A204.1 (cell line): ENCODE results near the gene PCNX2.

ENCODE experiments used
- FAIRE-seq: peaks from 2 replicates; lab custom pipeline; 2012; peaks lifted over from hg19 to GRCh38; lab: Jason Lieb, UNC

PCNX2 gene

DNA sequence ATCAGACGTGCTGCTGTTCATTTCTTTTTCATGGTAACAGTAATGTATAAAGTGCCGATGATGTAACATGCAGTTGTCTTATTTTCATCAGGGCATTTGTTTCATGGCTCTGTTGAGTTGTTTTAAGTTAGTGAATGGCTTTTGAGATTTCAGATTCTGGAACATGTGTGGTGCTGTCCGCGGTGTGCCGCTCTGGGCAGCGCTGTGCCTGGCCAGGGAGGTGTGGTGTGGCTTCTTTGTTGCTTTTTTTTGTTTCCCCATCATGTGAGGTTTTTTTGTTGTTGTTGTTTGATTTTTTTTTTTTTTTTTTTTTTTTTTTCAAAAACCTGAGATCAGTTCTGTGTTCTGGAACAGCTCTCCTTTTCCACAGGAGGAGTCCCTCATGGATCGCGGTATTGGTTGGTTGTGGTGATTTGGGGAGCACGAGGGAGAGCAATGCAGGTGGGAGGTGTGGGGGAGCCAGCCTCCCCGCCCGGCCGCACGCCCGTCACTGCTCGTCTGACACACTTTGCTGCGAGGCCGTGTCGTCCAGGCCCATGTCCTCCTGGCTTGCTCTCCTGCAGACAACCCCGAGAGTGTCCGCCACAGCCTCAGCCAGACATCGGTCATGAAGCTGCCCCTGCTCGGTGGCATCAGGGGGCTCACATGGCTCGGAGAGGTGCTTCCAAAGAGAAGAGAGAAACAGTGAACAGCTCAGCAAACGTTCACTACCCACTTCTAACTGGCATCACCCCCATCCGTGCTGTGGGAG, 311.5 kb downstream of the PCNX2 start:
- no peak for FAIRE-seq

GRCh38 chr1:232983375-232983774, 312.1 kb downstream of the PCNX2 start:
- no peak for FAIRE-seq

GRCh38 chr1:232982238-232982944, 313.1 kb downstream of the PCNX2 start:
- FAIRE-seq = no peak

DNA sequence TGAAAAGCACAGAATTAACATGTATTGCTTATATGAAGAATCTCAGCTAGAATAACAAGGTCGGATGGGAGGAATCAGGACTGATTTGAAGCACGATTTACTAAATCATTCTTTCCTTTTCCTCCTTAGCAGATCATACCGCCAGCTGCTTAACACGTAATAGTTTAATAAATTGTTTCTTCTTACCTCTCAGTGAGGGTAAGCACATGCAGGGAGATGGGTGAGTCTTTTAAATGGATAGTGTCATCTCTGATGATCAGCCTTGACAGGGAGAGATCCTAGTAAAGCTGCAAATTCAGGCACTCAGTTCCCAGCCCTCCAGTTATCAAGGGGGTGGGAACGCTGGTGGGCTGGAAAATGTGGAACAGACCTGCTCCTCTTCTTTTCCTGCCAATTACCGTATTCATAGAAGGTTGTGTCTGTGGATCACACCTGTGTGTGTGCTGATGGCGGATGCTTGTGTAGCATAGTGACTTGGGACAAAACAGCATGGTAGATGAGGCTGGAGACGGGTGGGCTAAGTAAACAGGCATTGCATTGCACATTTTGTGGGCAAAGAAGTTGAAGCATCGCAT, 314.5 kb downstream of the PCNX2 start:
- no peak for FAIRE-seq

- FAIRE-seq = no peak
These were observed 315.1 kb downstream of the PCNX2 start for GRCh38 chr1:232980355-232980978.

- FAIRE-seq = no peak
These were observed 316.0 kb downstream of the PCNX2 start for GRCh38 chr1:232979558-232979957.

DNA sequence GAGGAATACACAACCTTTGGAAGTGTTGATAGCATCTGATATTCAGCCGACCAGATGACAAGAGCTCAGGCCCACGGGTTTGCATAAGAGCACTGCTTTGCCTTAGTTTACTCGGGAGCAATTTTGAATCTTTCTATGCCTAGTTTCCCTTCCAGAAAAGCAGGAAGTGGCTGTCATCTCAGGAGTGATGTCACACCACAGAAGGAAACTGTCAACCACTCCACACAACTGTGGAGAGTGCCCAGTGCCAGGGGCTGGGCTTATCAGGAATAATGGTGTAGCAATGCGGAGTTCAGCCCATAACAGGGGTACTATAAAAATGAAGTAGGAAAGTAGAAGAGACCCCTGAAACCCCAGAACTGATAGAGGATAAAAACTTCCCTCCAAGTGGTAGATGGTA, 316.7 kb downstream of the PCNX2 start:
- no peak for FAIRE-seq

DNA sequence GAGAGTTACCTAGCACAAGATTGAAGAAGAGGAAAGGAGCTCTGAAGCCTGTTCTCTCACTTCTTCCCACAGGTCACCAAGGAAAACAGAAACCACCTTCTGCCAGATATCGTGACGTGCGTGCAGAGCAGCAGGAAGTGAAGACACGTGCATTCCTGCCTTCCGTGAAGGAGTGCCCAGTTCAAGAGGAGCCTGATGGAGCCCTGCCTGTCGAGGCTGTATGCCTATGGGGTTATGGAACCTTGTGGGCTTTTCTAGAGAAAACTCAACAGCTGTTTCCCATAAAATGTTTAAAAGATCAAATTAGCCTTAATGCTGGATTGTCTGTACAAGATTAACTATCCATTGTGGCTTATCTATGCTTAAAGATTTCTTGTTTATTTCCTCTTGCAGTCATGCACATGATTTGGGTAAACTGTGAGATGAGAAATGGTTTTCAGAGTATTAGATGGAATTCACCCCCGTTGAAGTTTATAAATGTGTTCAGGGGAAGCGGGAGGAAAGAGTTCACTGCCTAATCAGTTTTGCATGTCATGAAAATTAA, 317.4 kb downstream of the PCNX2 start:
- no peak for FAIRE-seq

GRCh38 chr1:232974971-232975370, 320.6 kb downstream of the PCNX2 start:
- FAIRE-seq = no peak

DNA sequence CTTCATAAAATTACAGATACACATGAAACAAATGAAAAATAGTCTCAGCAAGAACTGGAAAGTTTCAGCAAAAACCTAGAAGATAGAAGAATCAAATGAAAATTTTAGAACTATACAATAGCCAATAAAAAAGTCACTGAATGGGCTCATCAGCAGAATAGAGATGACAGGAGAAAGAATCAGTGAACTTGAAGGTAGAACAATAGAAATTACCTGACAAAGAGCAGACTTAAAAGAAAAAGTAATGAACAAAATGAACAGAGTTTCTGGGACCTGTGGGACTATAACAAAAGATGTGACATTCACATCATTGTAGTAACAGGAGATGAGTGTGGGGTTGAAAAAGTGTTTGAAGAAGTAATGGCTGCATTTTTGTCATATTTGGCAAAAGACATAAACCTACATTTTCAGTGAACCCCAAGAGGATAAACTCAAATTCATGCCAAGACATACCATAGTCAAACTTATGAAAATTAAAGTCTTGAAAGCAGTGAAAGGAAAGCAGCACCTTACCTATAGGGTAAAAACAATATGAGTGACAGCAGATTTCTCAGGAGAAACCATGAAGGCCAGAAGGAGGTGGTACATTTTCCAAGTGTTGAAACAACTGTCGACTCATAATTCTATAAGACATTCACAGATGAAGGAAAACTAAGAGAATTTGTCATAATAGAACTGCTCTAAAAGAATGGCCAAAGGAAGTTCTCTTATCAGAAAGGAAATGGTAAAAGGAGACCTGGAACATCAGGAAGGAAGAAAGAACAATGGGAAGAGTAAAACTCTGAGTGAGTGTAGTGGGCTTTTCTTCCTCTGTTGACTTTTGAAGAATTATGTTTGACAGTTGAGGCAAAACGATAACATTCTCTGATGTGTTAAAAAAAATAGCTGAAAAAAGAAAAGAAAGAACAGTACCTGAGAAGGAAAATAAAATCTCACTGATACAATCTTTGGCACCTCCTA, 321.6 kb downstream of the PCNX2 start:
- no peak for FAIRE-seq

DNA sequence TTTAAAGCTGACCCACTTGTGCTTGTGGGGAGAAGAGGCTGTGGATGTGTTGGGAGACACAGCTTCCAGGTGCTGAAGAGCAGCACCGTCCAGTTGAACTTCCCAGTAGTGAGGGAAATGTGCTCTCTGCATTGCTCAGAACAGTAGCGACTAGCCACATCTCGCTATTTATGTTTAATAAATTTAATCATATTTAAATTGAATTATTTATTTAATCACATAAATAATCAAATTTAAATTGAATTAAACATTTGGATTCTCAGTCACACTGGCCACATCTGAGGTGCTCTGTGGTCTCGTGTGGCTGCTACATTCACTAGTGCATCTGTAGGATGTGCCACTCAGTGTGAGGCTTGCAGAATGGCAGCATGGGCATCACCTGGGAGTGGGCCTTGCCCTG, 325.0 kb downstream of the PCNX2 start:
- FAIRE-seq = no peak

DNA sequence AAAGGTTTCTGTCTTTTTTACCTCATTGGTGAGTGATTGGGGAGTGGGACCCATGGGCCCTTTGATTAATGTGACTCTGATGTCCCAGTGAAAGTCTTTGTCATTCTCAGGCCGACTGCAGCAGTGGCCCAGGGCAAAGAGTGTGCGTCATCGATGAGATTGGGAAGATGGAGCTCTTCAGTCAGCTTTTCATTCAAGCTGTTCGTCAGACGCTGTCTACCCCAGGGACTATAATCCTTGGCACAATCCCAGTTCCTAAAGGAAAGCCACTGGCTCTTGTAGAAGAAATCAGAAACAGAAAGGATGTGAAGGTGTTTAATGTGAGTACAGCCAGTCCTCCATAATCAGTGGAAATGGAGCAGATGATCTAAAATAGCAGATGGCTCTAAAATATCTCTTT, 325.7 kb downstream of the PCNX2 start:
- FAIRE-seq = no peak

GRCh38 chr1:232968965-232969364, 326.6 kb downstream of the PCNX2 start:
- FAIRE-seq = no peak

- FAIRE-seq = no peak
These were observed 327.1 kb downstream of the PCNX2 start for GRCh38 chr1:232968391-232968790.

- no peak for FAIRE-seq
These were observed 328.9 kb downstream of the PCNX2 start for GRCh38 chr1:232966663-232967062.

DNA sequence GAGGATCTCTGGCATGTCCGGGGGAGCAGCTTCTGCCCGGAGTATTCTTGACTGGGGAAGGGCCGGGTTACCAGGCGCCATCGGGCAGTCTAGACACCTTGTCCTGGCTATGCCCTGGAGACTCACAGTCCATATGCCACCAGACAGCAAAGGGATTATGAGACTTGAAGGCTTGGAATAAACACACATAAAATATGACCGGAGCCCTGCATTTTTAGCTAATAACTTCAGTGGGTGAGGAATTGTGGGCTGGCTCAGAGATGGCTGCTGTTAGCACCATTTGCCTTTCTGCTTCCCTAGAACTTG, 329.7 kb downstream of the PCNX2 start:
- FAIRE-seq = no peak

- no peak for FAIRE-seq
These were observed 330.2 kb downstream of the PCNX2 start for GRCh38 chr1:232965124-232965911.

DNA sequence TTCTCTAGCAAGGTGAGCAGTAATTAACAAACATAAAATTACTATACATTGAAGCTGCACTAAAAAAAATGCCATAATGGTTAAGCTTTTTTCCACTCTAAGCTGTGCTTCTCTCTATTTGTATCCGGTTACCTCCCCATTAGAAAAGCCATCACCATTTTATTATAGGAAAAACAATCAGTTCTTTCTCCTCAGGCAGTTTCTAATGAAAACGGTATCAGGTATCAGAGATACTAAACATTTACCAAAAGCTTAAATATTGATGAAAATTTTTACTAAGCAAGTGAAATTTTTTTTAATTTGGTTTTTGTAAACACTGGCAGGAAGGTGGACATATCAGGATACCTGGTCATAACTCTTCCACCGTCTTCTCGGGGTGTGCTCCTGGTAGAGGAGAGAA, 330.9 kb downstream of the PCNX2 start:
- FAIRE-seq = no peak

GRCh38 chr1:232962761-232963745, 332.5 kb downstream of the PCNX2 start:
- FAIRE-seq = no peak

- FAIRE-seq = no peak
These were observed 337.5 kb downstream of the PCNX2 start for GRCh38 chr1:232958067-232958466.
